Muscle layer of duodenum (tissue), 2 donors: ENCODE data around the gene PSMC3.
A peak's percentile ranks its signal among the peaks of the same experiment; 100 is the strongest.

Experiments used
- H3K27ac ChIP-seq: one replicate; pipeline ENCODE4 v1.7.0; 2013; ENCODE audit warnings: mild to moderate bottlenecking, low read length
- H3K27me3 ChIP-seq: one replicate; pipeline ENCODE4 v1.7.0; 2013; ENCODE audit warnings: low read depth, mild to moderate bottlenecking, control low read depth, low read length
- H3K36me3 ChIP-seq, 2 donors: one replicate each; pipeline ENCODE4 v1.7.0; 2013; ENCODE audit warnings: low read length in 2 of 2, control low read depth in 1 of 2, mild to moderate bottlenecking in 1 of 2; ENCODE audit not compliant: insufficient read depth in 2 of 2, control insufficient read depth in 1 of 2
- H3K4me1 ChIP-seq, 2 donors: one replicate each; pipeline ENCODE4 v1.7.0; 2013; ENCODE audit warnings: low read length in 2 of 2, mild to moderate bottlenecking in 2 of 2, control low read depth in 1 of 2, moderate library complexity in 1 of 2; ENCODE audit not compliant: insufficient read depth in 2 of 2, control insufficient read depth in 1 of 2
- H3K4me3 ChIP-seq, 2 donors: one replicate each; pipeline ENCODE4 v1.7.0; 2013; ENCODE audit warnings: low read length in 2 of 2, low read depth in 1 of 2, mild to moderate bottlenecking in 1 of 2
- H3K9me3 ChIP-seq, 2 donors: one replicate each; pipeline ENCODE4 v1.7.0; 2013; ENCODE audit warnings: low read length in 2 of 2, control low read depth in 1 of 2, mild to moderate bottlenecking in 1 of 2; ENCODE audit not compliant: control insufficient read depth in 1 of 2
- donor health status: healthy.

PSMC3 gene

DNA sequence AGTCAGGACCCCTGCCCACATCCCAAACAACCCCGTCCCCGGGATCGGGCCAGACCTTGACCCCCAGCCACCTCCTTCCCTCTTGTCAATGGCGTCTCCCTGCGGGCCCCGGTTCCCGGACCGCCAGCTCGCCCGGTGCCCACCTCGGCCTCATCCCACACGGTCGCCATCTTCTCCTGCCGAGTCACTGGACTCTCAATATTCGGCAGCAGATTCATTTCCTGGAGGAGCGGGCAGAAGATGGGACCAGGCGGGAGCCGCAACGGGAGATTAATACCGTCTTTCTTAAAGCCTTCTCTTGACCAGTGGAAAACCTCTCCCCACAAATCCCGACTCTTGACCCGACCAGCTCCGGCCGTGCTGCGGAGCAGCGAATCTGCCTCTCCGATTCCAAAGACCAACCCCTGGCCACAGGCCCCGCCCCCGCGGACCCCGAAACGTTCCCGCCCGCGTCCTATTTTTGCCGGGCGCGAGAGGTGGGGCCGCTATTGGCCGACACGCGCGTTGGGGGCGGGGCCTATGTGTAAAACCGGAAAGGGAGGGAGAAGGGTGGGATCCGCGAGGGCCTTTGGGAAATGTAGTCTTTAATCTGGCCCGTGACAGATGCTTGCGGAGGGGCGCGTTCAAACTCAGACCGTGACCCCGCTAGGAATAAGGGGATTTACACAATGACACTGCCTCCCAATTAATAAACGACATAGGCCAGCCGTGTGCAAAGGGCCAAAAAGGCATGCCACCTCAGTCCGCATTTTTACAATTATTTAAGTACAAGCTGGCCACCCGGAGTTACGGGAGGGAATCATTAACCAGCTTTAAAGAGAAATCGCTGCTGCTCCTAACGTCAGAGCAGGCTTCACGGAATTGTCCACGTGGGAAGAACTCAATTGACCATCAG is at the start of gene PSMC3:
TSS of gene PSMC3 (minus strand) at position 378 of the 895 bp plus-strand sequence. CDS start at position 218, 160 bp downstream.
- no peaks in the 10 kb centered on the region for H3K27me3 ChIP-seq

DNA sequence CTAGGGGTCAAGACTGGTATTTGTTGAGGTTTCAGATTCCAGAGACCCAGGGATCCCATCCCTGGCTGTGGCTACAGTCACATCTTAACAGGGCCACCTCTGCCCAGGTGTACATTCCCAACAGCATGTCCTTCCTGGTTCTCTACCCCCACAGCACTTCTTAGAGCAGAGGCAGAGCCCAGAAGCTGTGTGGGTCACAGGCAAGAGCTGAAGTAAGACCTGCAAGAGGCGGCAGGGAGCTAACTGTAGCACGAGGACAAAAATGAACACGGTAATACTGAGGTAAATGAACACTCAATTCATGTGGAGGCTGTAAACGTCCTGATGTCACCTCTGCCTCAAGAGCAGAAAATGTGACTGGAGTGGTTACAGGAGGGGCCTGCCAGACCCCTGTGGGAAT is 44.4 kb upstream of the PSMC3 start:
- Histone ChIP-seq H3K4me3 (no peak overlapping the region), H3K27me3 (no peaks in the 10 kb centered on the region), H3K36me3 (peaks cover 58 to 62% of the 10 kb centered on the region in 2 donors), H3K9me3 (no peaks in the 10 kb centered on the region), H3K27ac (no peak overlapping the region), H3K4me1 (peaks cover 23 to 38% of the 10 kb centered on the region in 2 donors)

More for the DNA sequence above, at the start of gene PSMC3:
- H3K27ac ChIP-seq, result peak within 1 kb of the TSS; percentile 94
- H3K36me3 ChIP-seq, result peaks cover 21 to 36% of the 10 kb centered on the region in 2 donors
- H3K9me3 ChIP-seq, result no peaks in the 10 kb centered on the region
- H3K4me3 ChIP-seq, result peak within 1 kb of the TSS; percentile 85 to 87
- peaks cover 6 to 16% of the 10 kb centered on the region in 2 donors for H3K4me1 ChIP-seq

DNA sequence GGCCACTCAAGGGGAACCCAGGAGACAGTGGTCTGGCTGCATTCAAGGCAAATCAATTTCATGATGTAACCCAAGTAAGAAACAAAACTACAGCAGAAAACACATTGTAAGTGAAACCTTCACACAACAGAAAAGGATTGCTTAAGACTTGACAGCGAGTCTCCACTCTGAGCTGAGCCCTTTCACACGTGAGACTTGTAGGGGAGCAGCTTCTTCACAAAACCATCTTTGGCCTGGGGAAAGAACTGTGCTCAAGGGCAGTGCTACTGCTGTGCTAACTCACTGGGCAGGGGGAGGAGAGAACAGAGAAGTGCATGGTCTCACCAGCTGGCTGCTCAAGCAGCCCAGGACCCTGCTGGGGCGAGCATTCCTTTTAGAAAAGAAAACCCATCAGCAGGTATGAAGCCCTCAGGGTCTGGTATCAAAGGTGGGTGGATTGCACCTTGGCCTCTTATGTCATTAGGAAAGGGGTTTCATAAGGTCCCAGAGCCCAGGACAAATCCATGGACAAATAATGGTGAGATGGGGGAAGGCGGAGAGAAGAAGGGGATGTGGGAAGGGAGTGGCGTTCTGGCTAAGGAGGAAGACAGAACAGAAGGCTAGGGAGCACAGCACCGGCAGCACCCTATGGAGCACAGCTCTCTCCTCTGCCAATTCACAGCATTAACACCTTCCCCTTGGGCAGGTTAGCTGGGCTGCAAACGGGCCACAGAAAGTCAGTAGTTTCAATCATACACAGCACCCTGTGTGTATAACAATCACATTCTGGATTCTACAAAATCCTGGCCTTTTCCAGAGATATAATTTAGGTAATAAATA is 43.3 kb upstream of the PSMC3 start:
- Histone ChIP-seq H3K36me3 (peaks cover 47 to 53% of the 10 kb centered on the region in 2 donors), H3K27me3 (no peaks in the 10 kb centered on the region), H3K4me3 (no peak overlapping the region), H3K27ac (peak overlapping the region; percentile 34), H3K4me1 (peaks cover 23 to 42% of the 10 kb centered on the region in 2 donors), H3K9me3 (no peaks in the 10 kb centered on the region)

DNA sequence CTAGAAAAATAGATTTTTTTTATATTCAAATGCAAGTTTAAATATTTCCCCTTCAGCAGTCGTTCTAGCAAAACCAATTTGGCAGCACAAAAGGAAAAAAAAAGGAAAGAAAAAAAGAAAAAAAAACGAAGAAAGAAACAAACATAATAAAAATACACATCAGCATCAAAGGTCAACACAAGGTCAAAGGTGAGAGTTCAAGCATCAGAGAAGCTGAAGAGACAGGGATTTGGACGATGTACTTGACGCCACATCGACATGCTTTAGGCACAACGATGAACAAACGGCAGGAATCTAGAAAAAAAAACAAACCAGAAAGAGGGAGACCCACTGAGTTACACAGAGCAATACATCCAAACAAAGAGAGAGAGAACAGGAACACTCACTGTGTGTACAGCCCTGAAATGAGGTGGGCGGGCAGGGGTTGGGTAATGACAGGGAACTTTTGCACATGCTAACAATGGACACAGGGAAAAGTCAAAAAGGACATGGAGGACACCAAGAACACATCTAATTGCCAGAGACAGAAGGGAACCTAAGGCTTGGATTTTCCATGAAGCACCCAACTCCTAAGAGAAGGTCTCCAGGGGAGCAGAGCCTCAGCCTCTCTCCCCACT is 42.5 kb upstream of the PSMC3 start:
- H3K4me3 ChIP-seq, result no peak overlapping the region
- peaks cover 23 to 42% of the 10 kb centered on the region in 2 donors for H3K4me1 ChIP-seq
- H3K36me3 ChIP-seq, result peaks cover 39 to 48% of the 10 kb centered on the region in 2 donors
- no peaks in the 10 kb centered on the region for H3K27me3 ChIP-seq
- peak overlapping the region; percentile 34 for H3K27ac ChIP-seq
- H3K9me3 ChIP-seq, result no peaks in the 10 kb centered on the region

DNA sequence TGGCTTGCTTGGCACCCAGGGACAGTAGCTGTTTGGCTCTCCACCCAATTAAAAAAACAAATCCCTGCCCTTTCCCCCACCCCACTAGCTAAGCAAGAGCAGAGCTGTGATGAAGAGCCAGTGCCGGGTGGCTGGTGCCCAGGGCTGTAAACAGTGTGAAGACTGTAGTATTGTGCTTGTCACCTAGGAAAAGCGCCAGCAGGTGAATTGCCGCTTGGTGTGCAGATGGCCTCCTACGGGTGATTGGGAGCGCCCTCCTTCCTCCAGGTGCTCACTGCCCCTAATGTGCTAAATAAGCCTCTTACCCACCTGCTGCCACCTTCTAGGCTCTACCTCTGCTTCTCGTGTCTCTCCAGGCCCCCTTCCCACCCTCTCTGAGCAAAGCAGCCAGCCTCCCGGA is 41.1 kb upstream of the PSMC3 start:
- Histone ChIP-seq H3K4me1 (peaks cover 23 to 42% of the 10 kb centered on the region in 2 donors), H3K36me3 (peaks cover 25 to 34% of the 10 kb centered on the region in 2 donors), H3K4me3 (no peak overlapping the region), H3K9me3 (no peaks in the 10 kb centered on the region), H3K27ac (peak overlapping the region; percentile 68), H3K27me3 (no peaks in the 10 kb centered on the region)

DNA sequence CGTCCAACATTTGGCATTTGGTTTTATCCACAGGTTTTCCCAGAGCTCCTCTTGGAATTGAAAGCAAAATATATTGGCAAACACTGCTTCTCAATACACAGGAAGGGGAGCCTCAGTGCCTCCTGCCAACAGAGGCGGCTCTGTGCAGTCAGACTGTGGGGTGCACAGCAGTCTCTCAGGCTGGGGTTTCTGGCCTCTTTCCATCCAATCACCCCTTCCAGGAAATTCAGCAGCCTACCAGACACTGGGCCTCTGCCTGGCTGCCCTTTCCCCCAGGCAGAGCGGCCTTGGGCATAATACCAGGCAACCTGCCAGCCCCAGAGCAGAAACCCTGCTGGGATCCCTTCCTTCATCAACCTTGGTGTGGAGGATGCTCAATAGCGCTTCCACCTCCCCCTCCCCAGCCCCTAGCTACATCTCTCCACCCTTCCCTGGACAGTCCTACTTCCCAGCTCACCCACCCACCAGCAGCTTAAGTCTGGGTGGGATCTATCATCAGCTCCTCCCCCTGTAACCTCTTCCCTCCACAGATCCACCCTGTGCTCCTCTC is 40.5 kb upstream of the PSMC3 start:
- no peaks in the 10 kb centered on the region for H3K27me3 ChIP-seq
- peaks cover 23 to 42% of the 10 kb centered on the region in 2 donors for H3K4me1 ChIP-seq
- peaks cover 19 to 29% of the 10 kb centered on the region in 2 donors for H3K36me3 ChIP-seq
- H3K27ac ChIP-seq, result peak overlapping the region; percentile 68
- no peaks in the 10 kb centered on the region for H3K9me3 ChIP-seq
- H3K4me3 ChIP-seq, result no peak overlapping the region

DNA sequence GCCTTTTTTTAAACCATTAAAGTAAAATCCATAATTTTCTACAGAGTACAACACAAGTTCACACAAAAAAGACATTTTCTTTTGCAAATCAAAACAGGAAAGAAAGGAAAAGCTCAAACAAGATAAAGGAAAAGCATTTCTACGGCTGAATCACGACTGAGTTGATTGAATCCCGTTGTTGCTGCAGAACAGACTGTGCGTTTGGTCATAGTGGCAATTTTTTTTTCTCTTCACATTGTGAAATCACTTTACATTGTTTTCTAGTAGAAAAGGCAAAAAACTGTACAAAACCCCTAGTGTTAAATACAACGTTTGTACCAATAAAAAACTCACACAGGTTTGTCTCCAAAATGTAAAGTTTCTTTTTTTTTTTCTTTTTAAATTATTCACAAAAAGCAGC is 40.0 kb upstream of the PSMC3 start:
- Histone ChIP-seq H3K27me3 (no peaks in the 10 kb centered on the region), H3K36me3 (peaks cover 13 to 23% of the 10 kb centered on the region in 2 donors), H3K9me3 (no peaks in the 10 kb centered on the region), H3K27ac (peak overlapping the region; percentile 68), H3K4me1 (peaks cover 23 to 41% of the 10 kb centered on the region in 2 donors), H3K4me3 (no peak overlapping the region)

DNA sequence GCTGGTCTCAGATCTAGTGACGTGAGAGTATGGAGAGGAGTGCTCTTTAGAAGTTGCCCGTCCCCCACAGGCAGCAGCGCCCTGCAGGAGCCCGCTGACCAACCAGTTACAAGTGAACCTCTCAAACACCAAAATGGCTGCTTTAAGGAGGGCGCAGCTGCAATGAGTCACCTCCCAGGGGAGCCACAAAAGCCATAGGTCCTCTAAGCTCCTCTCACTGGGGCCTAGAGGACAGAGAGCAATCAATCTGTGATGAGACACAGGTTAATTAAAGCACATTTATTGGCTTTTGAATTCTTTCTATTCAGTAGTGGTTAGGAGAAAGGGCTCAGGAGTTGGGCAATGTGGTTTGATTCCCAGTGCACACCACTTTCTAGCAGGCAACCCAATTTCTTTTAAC is 38.2 kb upstream of the PSMC3 start:
- no peaks in the 10 kb centered on the region for H3K9me3 ChIP-seq
- peaks cover 9% of the 10 kb centered on the region in 2 donors for H3K36me3 ChIP-seq
- no peaks in the 10 kb centered on the region for H3K27me3 ChIP-seq
- no peak overlapping the region for H3K4me3 ChIP-seq
- H3K4me1 ChIP-seq, result peaks cover 18 to 35% of the 10 kb centered on the region in 2 donors
- no peak overlapping the region for H3K27ac ChIP-seq

DNA sequence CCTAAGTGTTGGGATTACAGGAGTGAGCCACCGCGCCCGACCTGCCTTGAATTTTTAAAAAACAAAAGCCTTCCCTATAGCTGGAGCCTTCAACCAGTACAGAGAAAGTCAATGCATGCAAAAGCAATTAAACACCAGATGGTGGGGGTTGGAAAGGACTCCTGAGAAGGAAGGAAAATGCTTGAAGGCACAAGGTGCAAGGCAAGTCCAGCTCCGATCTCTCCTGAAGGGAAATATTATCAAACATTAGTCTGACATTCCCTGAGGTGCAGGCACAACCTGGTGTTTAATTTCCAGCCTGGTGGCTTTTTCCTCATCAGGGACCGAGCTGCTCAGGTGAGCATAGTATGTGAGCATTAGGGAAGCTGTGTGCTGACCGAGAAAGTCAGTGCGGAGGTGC is 35.6 kb upstream of the PSMC3 start:
- H3K36me3 ChIP-seq, result peaks cover 4 to 14% of the 10 kb centered on the region in 2 donors
- peaks cover 2 to 9% of the 10 kb centered on the region in 2 donors for H3K4me1 ChIP-seq
- no peaks in the 10 kb centered on the region for H3K27me3 ChIP-seq
- no peak overlapping the region for H3K4me3 ChIP-seq
- no peaks in the 10 kb centered on the region for H3K9me3 ChIP-seq
- H3K27ac ChIP-seq, result no peak overlapping the region

DNA sequence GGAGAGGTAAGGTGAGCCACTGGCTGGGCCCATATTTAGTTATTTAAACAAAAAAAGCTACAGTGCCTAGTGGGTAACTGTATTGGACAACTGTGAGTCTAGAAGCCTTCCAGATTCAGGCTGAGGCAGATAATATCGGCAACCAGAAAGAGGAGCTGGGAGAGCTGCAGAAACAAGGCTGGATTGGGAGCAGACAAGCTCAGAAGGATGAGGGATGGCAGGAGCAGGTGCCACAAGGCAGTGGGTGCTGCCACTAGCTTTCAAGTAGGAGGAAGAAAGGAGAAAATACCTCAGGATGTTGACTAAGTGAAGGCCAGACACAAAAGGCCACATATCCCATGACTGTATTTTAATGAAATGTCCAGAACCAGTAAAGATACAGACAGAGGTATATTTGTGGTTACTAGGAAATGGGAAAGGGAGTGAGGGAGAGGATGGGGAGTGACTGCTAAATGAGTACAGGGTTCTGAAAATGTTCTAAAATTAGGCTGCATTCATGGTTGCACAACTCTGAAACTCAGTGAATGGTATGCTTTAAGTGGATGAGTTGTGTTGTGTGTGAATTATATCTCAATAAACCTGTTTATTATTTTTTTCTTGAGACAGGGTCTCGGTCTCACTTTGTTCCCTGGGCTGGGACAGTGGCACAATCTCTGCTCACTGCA is 34.5 kb upstream of the PSMC3 start:
- Histone ChIP-seq H3K4me3 (no peak overlapping the region), H3K4me1 (peaks cover 0 to 4% of the 10 kb centered on the region in 2 donors), H3K27me3 (no peaks in the 10 kb centered on the region), H3K27ac (no peak overlapping the region), H3K36me3 (peaks cover 4 to 14% of the 10 kb centered on the region in 2 donors), H3K9me3 (no peaks in the 10 kb centered on the region)
